ENCODE results near the gene GALNT17.

DNA sequence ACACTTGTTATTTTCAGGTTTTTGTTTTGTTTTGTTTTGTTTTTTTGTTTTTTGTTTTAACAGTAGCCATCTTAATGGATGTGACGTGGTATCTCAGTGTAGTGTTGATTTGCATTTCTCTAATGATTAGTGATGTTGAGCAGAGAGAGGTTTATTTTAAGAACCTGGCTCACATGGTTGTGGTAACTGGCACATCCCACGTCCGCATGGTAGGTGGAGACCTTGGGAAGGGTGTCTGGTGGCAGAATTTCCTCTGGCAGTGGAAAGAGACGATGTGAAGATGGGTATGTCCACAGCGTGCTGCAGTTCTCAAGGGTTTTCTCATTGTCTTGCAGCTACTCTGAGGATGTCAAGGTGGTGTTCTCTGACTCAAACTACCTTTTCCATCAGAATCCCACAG lies 252.2 kb downstream of the GALNT17 start:
- TF ChIP-seq CHD2 (IDR thresholded peaks at IDR 0.05; ENCODE audit: low read length, partially characterized antibody) (no peak), MAZ (IDR thresholded peaks at IDR 0.05; ENCODE audit: borderline replicate concordance, low read depth, low read length) (no peak), CTCF (IDR thresholded peaks at IDR 0.05) (no peak), BHLHE40 (IDR thresholded peaks at IDR 0.05; ENCODE audit: low read depth, low read length) (no peak), HOXB13 (CRISPR knock-in tag; IDR thresholded peaks at IDR 0.05; ENCODE audit: low read depth) (no peak)
